Activated T-helper 1 cell treated with Interleukin-2 at 50 U/mL for 16 hours (primary cell): ENCODE measurements around the gene TRABD.

Experiments
- DNase-seq: peaks from one replicate; pipeline ENCODE4 v3.0.0-alpha.2; 2020; ENCODE audit warnings: low read depth

The TRABD gene

GRCh38 chr22:50173983-50174355, 11.7 kb upstream of the TRABD start:
- DNase-seq, result no peak

- DNase-seq, result no peak
Observed at GRCh38 chr22:50174382-50175190, 11.1 kb upstream of the TRABD start.

GRCh38 chr22:50175191-50175461, 10.6 kb upstream of the TRABD start:
- DNase-seq, result no peak

GRCh38 chr22:50175921-50176849, 9.5 kb upstream of the TRABD start:
- no peak for DNase-seq

- DNase-seq, result no peak
Observed at GRCh38 chr22:50176850-50177536, 8.7 kb upstream of the TRABD start.

- no peak for DNase-seq
Observed at GRCh38 chr22:50177537-50178470, 7.9 kb upstream of the TRABD start.

- DNase-seq, result no peak
Observed at GRCh38 chr22:50178471-50178864, 7.2 kb upstream of the TRABD start.

GRCh38 chr22:50178871-50179869, 6.5 kb upstream of the TRABD start:
- DNase-seq, result no peak

GRCh38 chr22:50179937-50180726, 5.6 kb upstream of the TRABD start:
- DNase-seq, result no peak

GRCh38 chr22:50180727-50181521, 4.8 kb upstream of the TRABD start:
- DNase-seq, result no peak

- no peak for DNase-seq
Observed at GRCh38 chr22:50182176-50183081, 3.3 kb upstream of the TRABD start.

- no peak for DNase-seq
Observed at GRCh38 chr22:50183141-50183971, 2.4 kb upstream of the TRABD start.

GRCh38 chr22:50184004-50184901, 1.5 kb upstream of the TRABD start:
- no peak for DNase-seq

- DNase-seq, result no peak
Observed at GRCh38 chr22:50184902-50185374, 775 bp upstream of the TRABD start.

GRCh38 chr22:50186181-50186714, 535 bp downstream of the TRABD start:
- DNase-seq, result no peak
